Progenitor cell of endocrine pancreas (in vitro differentiated cells): ENCODE data around the gene HPN. TPM values are rescaled to one million over a fixed set of nuclear protein-coding genes. Genes with fewer than 3 reads are reported as not detected.
A peak's percentile ranks its signal among the peaks of the same experiment; 100 is the strongest.
"Not testable (repeated sequence)": the region's sequence is repeated elsewhere in the genome, so short reads cannot be mapped to it uniquely, and the experiment has no call there.

ENCODE experiments used
- DNase-seq: peaks from one replicate; pipeline ENCODE4 v3.0.0; 2021; ENCODE audit warnings: low spot score; ENCODE audit not compliant: unreplicated experiment
- H3K27ac Mint-ChIP-seq: 2 replicates; pipeline ENCODE4 v1.8.0; 2021; ENCODE audit warnings: mild to moderate bottlenecking, moderate library complexity, mixed read lengths
- H3K27me3 Mint-ChIP-seq: 2 replicates; pipeline ENCODE4 v1.8.0; 2021; ENCODE audit warnings: mixed read lengths
- H3K36me3 Mint-ChIP-seq: 2 replicates; pipeline ENCODE4 v1.8.0; 2022; ENCODE audit warnings: mixed read lengths; ENCODE audit not compliant: insufficient read depth
- H3K4me1 Mint-ChIP-seq: 2 replicates; pipeline ENCODE4 v1.8.0; 2021; ENCODE audit warnings: low read depth, mixed read lengths
- H3K4me3 Mint-ChIP-seq: 2 replicates; pipeline ENCODE4 v1.8.0; 2021; ENCODE audit warnings: low read depth, mild to moderate bottlenecking, moderate library complexity, mixed read lengths
- H3K9me3 Mint-ChIP-seq: 2 replicates; pipeline ENCODE4 v1.8.0; 2021; ENCODE audit warnings: low read depth, mixed read lengths
- CTCF ChIP-seq: fragments of 200-600 bp; sonication (generic); IDR thresholded peaks from one replicate; pipeline ENCODE4 v1.5.0; 2021; ENCODE audit warnings: antibody characterized with exemption, mild to moderate bottlenecking; ENCODE audit not compliant: unreplicated experiment
- total RNA-seq: library from RNA; stranded (reverse); gene quantifications from 2 replicates; pipeline ENCODE4 v1.2.1, GENCODE V29; 2021

HPN gene
- total RNA-seq, 1 donor from 2014 or later: 70.5 TPM

GRCh38 chr19:35006342-35006998, 35.1 kb upstream of the HPN start:
- no peak for TF ChIP-seq CTCF
- no peaks in the 10 kb centered on the region for H3K27me3 Mint-ChIP-seq
- H3K4me3 Mint-ChIP-seq: no peak overlapping the region
- H3K27ac Mint-ChIP-seq: peak overlapping the region; percentile 82
- peaks cover 17% of the 10 kb centered on the region for H3K36me3 Mint-ChIP-seq
- no peak for DNase-seq
- peaks cover 39% of the 10 kb centered on the region for H3K4me1 Mint-ChIP-seq
- H3K9me3 Mint-ChIP-seq: no peaks in the 10 kb centered on the region

- DNase-seq: no peak
- peaks cover 17% of the 10 kb centered on the region for H3K36me3 Mint-ChIP-seq
- no peaks in the 10 kb centered on the region for H3K9me3 Mint-ChIP-seq
- H3K27ac Mint-ChIP-seq: peak overlapping the region; percentile 82
- no peak overlapping the region for H3K4me3 Mint-ChIP-seq
- no peaks in the 10 kb centered on the region for H3K27me3 Mint-ChIP-seq
- TF ChIP-seq CTCF: no peak
- peaks cover 36% of the 10 kb centered on the region for H3K4me1 Mint-ChIP-seq
Measured at GRCh38 chr19:35006999-35007365, 34.5 kb upstream of the HPN start.

GRCh38 chr19:35007427-35007826, 34.1 kb upstream of the HPN start:
- H3K27me3 Mint-ChIP-seq, H3K4me3 Mint-ChIP-seq, H3K9me3 Mint-ChIP-seq, H3K27ac Mint-ChIP-seq, DNase-seq: not testable (repeated sequence)
- H3K36me3 Mint-ChIP-seq: peaks cover 18% of the 10 kb centered on the region
- H3K4me1 Mint-ChIP-seq: peaks cover 35% of the 10 kb centered on the region

GRCh38 chr19:35008891-35009341, 32.6 kb upstream of the HPN start:
- no peak overlapping the region for H3K27ac Mint-ChIP-seq
- DNase-seq: no peak
- no peak overlapping the region for H3K4me3 Mint-ChIP-seq
- H3K36me3 Mint-ChIP-seq: peaks cover 25% of the 10 kb centered on the region
- H3K9me3 Mint-ChIP-seq: no peaks in the 10 kb centered on the region
- no peak for TF ChIP-seq CTCF
- peaks cover 22% of the 10 kb centered on the region for H3K4me1 Mint-ChIP-seq
- no peaks in the 10 kb centered on the region for H3K27me3 Mint-ChIP-seq

GRCh38 chr19:35009424-35010415, 31.8 kb upstream of the HPN start:
- Mint-ChIP-seq H3K4me1 (peaks cover 17% of the 10 kb centered on the region), H3K4me3 (no peak overlapping the region), H3K27me3 (no peaks in the 10 kb centered on the region), H3K27ac (no peak overlapping the region), H3K9me3 (no peaks in the 10 kb centered on the region), H3K36me3 (peaks cover 28% of the 10 kb centered on the region)
- no peak for TF ChIP-seq CTCF
- DNase-seq: no peak
